ENCODE data around the gene TOR3A.
"Not testable (repeated sequence)": the region's sequence is repeated elsewhere in the genome, so short reads cannot be mapped to it uniquely, and the experiment has no call there.

Gene TOR3A

DNA sequence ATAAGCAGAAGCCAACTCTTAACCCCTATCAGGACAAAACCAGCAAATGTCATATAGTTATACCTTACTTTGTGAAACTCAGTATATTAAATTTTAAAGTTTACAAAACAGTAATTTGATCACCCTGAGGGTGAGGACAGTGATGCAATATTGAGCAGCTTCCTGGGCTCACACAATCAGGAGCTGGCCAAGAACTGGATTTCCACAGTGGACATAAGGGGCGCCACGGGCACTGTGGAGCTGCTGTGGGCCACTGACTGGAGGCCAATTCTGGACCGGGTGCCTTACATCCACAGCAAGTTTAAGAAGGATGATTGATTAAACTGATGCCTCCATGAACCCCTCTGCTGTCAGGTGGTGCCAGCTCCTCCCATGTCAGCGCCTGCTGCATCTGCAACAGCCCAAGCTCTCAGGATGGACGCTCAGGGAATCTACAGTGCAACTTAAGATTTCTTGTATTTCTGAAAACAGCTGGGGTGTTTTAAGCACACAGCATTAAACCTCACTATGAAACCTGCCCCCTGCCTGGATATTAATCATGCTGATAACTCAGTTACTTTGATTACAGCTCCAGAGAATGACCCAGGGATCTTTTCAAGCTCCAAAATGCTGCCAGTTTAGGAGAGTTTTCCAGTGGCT is 55.9 kb downstream of the TOR3A start:
- TF ChIP-seq CTCF (conservative IDR thresholded peaks at IDR 0.05; ENCODE audit: low read depth, low read length), result peak; percentile 16
- DNase-seq (ENCODE audit: low read depth), result peak; percentile 75
- H3K4me3 ChIP-seq (ENCODE audit: low read depth, low read length), result no peak overlapping the region

GRCh38 chr1:179138755-179139154 is 56.9 kb downstream of the TOR3A start:
- not testable (repeated sequence) for DNase-seq (ENCODE audit: low read depth); H3K4me3 ChIP-seq (ENCODE audit: low read depth, low read length)

- peak overlapping the region; percentile 73 for H3K4me3 ChIP-seq (ENCODE audit: low read depth, low read length)
- peak; percentile 86 for DNase-seq (ENCODE audit: low read depth)
- TF ChIP-seq CTCF (conservative IDR thresholded peaks at IDR 0.05; ENCODE audit: low read depth, low read length), result no peak
Observed at GRCh38 chr1:179141592-179142251, 59.9 kb downstream of the TOR3A start.

DNA sequence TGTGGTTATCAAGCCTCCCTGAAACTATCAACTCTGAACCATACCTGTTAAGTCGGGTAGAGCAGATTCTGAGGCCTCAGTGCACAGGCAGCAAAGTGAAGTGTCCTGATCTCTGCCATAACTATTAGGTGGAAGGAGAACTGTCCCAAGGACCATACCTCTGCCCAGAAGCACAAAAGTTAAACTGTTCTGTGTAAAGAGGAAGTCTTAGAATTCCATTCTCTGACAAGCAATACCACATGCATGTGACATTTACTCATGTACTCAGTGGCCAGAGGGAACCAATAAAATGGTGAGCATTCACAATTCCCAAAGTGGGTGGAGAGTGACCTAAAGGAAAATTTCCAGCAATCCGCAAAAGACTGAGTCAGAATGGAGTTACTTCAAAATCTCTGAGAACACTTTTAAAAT is 61.0 kb downstream of the TOR3A start:
- H3K4me3 ChIP-seq (ENCODE audit: low read depth, low read length), result peak overlapping the region; percentile 73
- TF ChIP-seq CTCF (conservative IDR thresholded peaks at IDR 0.05; ENCODE audit: low read depth, low read length), result no peak
- DNase-seq (ENCODE audit: low read depth), result peak; percentile 98

GRCh38 chr1:179143322-179143721 is 61.5 kb downstream of the TOR3A start:
- TF ChIP-seq CTCF (conservative IDR thresholded peaks at IDR 0.05; ENCODE audit: low read depth, low read length), result no peak
- peak; percentile 95 for DNase-seq (ENCODE audit: low read depth)
- no peak overlapping the region for H3K4me3 ChIP-seq (ENCODE audit: low read depth, low read length)

GRCh38 chr1:179144626-179145025 is 62.8 kb downstream of the TOR3A start:
- no peak for DNase-seq (ENCODE audit: low read depth)
- no peak overlapping the region for H3K4me3 ChIP-seq (ENCODE audit: low read depth, low read length)
- no peak for TF ChIP-seq CTCF (conservative IDR thresholded peaks at IDR 0.05; ENCODE audit: low read depth, low read length)

- no peak for TF ChIP-seq CTCF (conservative IDR thresholded peaks at IDR 0.05; ENCODE audit: low read depth, low read length)
- no peak for DNase-seq (ENCODE audit: low read depth)
- H3K4me3 ChIP-seq (ENCODE audit: low read depth, low read length), result no peak overlapping the region
Observed at GRCh38 chr1:179145521-179145920, 63.7 kb downstream of the TOR3A start.
